Upper lobe of right lung (tissue), 1 donor: ENCODE data around the gene HRK. TPM values are rescaled to one million over a fixed set of nuclear protein-coding genes. Genes with fewer than 3 reads are reported as not detected.
A peak's percentile ranks its signal among the peaks of the same experiment; 100 is the strongest.

Source experiments
- ATAC-seq: fragments of 200-7000 bp; cut with Tn5 transposase; one replicate; pipeline ENCODE4 v1.9.1; 2020; ENCODE audit warnings: mild to moderate bottlenecking, moderate library complexity
- DNase-seq: peaks from one replicate; pipeline ENCODE4 v3.0.0-alpha.2; 2020
- H3K27ac ChIP-seq: fragments of 200-600 bp; one replicate; pipeline ENCODE4 v1.8.0; 2022
- H3K27me3 ChIP-seq: fragments of 200-600 bp; one replicate; pipeline ENCODE4 v1.8.0; 2022; ENCODE audit warnings: mild to moderate bottlenecking
- H3K36me3 ChIP-seq: fragments of 200-600 bp; one replicate; pipeline ENCODE4 v1.8.0; 2022
- H3K4me1 ChIP-seq: fragments of 200-600 bp; one replicate; pipeline ENCODE4 v1.8.0; 2022
- H3K4me3 ChIP-seq: fragments of 200-600 bp; one replicate; pipeline ENCODE4 v1.8.0; 2022; ENCODE audit warnings: mild to moderate bottlenecking
- H3K9me3 ChIP-seq: fragments of 200-600 bp; one replicate; pipeline ENCODE4 v1.8.0; 2022
- CTCF ChIP-seq: fragments of 200-600 bp; IDR thresholded peaks from one replicate; pipeline ENCODE4 v1.8.0; 2022; ENCODE audit warnings: antibody characterized with exemption
- intact Hi-C: fragments of 100-400 bp; cut with DNase I; formaldehyde crosslinking; loops from one replicate; pipeline ENCODE4 v1.11.0; 2022
- total RNA-seq: library from RNA; stranded (reverse); fragmentation: NEBNext Ultra II Directional; extraction: Animal tissue kit (Norgen Biotek cat#: 25700); gene quantifications from one replicate; pipeline ENCODE4 v1.2.1, GENCODE V29; 2021
- donor health status: DM: no; HTN: yes; CAD: no; lungs with severe emphysema.

Gene HRK
- total RNA-seq, 1 donor from 2014 or later = not detected

DNA sequence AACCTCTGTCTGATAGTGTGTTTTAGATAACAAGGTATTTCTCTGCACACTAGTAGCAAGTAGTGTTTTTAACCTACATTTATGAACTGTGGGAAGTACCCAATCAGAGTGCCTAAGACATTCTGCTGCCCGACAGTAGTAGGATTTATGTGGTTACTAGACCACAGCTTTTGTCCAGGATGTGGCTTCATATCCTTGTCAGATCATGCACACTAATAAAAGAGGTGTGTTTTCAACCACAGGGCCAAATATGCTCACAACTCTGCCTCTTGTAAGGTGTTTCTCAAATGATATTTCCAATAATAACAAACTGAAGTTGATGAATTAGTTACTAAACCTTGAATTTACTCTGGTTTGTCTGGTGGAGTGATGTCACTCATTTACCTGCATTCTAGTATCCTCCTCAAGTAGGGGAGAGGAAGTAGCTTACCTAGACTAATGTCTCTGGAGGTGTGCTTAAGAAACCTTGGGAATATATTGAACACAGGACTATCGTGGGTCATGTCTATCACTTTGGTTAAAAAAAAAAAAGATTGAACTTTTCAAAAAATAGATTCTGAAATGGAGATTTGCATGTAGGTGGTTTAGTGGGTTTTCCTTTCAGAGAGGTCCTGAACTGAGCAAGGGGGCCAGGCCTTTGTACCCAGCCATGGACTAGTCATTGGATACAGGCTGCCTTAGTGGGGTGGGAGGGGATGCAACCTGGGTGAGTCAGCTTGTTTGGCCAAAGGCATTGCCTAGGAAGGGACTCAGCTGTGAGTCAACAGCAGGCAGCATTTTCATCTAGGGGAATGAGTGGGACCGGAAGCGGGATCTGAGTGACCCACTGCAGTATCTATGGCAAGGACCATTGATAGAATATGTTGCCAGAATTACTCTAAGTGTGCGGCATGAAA lies 43.6 kb upstream of the HRK start:
- Histone ChIP-seq H3K27me3 (no peaks in the 10 kb centered on the region), H3K27ac (no peak overlapping the region), H3K36me3 (peaks cover 18% of the 10 kb centered on the region), H3K4me3 (no peak overlapping the region), H3K9me3 (no peaks in the 10 kb centered on the region), H3K4me1 (no peaks in the 10 kb centered on the region)
- intact Hi-C loops = no loop called here
- DNase-seq (no peak), ATAC-seq (no peak)
- TF ChIP-seq CTCF = no peak

DNA sequence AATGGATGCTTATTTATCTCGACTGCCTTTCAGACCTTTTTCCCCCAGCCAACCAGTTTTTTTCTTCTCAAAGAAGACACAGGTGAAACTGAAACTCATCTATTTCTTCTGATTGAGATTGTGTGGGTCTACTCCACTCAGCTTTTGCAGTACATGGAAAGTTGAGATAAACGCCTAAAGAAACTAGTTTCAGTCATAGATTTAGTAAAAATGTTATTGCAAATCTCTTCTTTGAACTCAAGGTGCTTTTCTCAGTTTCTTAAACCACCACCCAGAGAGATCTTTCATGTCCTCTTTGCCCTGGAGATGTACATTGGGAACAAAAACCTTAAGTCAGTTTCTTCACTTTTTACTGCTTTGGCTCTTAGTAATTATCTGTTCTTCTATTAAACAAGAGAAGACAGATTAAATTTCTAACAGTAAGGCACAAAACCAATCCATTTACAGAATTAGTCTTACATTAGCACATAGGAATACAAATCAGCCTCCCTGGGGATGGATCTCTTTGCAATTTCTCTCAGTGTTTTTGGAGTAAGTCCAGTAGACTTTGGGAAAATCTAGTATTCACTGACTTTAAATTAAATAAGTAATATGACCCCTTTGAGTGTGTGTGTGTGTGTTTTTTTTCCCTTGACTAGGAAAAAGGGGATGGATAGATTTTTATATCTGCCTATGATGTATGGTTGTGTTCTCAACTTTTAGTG lies 41.1 kb upstream of the HRK start:
- H3K27ac ChIP-seq = no peak overlapping the region
- TF ChIP-seq CTCF = no peak
- H3K4me1 ChIP-seq = no peaks in the 10 kb centered on the region
- DNase-seq (no peak), ATAC-seq (no peak)
- no peak overlapping the region for H3K4me3 ChIP-seq
- no peaks in the 10 kb centered on the region for H3K9me3 ChIP-seq
- no peaks in the 10 kb centered on the region for H3K36me3 ChIP-seq
- H3K27me3 ChIP-seq = no peaks in the 10 kb centered on the region
- intact Hi-C loops = no loop called here

GRCh38 chr12:116920939-116921338 lies 39.7 kb upstream of the HRK start:
- intact Hi-C loops = no loop called here
- Histone ChIP-seq H3K27me3 (no peaks in the 10 kb centered on the region), H3K9me3 (no peaks in the 10 kb centered on the region), H3K4me1 (peaks cover 10% of the 10 kb centered on the region), H3K4me3 (no peak overlapping the region), H3K36me3 (no peaks in the 10 kb centered on the region), H3K27ac (no peak overlapping the region)
- ATAC-seq = no peak
- TF ChIP-seq CTCF = no peak
- DNase-seq = no peak

- DNase-seq = no peak
- Histone ChIP-seq H3K27ac (peak overlapping the region; percentile 37), H3K9me3 (no peaks in the 10 kb centered on the region), H3K4me1 (peaks cover 10% of the 10 kb centered on the region), H3K4me3 (no peak overlapping the region), H3K36me3 (no peaks in the 10 kb centered on the region), H3K27me3 (no peaks in the 10 kb centered on the region)
- ATAC-seq = peak; percentile 42
- intact Hi-C loops = no loop called here
- no peak for TF ChIP-seq CTCF
Measured at GRCh38 chr12:116919706-116920485, 38.7 kb upstream of the HRK start.

- DNase-seq (no peak), ATAC-seq (peak; percentile 46)
- Histone ChIP-seq H3K27me3 (no peaks in the 10 kb centered on the region), H3K36me3 (no peaks in the 10 kb centered on the region), H3K4me1 (peaks cover 10% of the 10 kb centered on the region), H3K4me3 (no peak overlapping the region), H3K27ac (no peak overlapping the region), H3K9me3 (no peaks in the 10 kb centered on the region)
- no peak for TF ChIP-seq CTCF
- intact Hi-C loops = no loop called here
Measured at GRCh38 chr12:116919247-116919661, 38.0 kb upstream of the HRK start.
